Effector memory CD8-positive, alpha-beta T cell (primary cell): ENCODE measurements around the gene PITPNC1.

Source experiments
- ATAC-seq: fragments of 150-1000 bp; cut with Tn5 transposase; replicated peaks from 2 replicates; pipeline ENCODE4 v1.10.0; 2021; ENCODE audit warnings: mild to moderate bottlenecking, moderate library complexity
- DNase-seq, 3 experiments: peaks; one replicate each; pipeline ENCODE4 v3.0.0; 2021
- H3K27ac Mint-ChIP-seq, 2 donors: one replicate each; pipeline ENCODE4 v1.8.0; 2022; ENCODE audit warnings: mild to moderate bottlenecking in 2 of 2, mixed read lengths in 2 of 2, moderate library complexity in 2 of 2
- H3K27me3 Mint-ChIP-seq, 2 donors: one replicate each; pipeline ENCODE4 v1.8.0; 2022; ENCODE audit warnings: mixed read lengths in 2 of 2
- H3K36me3 Mint-ChIP-seq: one replicate; pipeline ENCODE4 v1.8.0; 2022; ENCODE audit warnings: mild to moderate bottlenecking, moderate library complexity, mixed read lengths; ENCODE audit not compliant: insufficient read depth
- H3K4me1 Mint-ChIP-seq, 2 donors: one replicate each; pipeline ENCODE4 v1.8.0; 2022; ENCODE audit warnings: low read depth in 2 of 2, mixed read lengths in 2 of 2
- H3K4me3 Mint-ChIP-seq, 2 donors: one replicate each; pipeline ENCODE4 v1.8.0; 2022; ENCODE audit warnings: mild to moderate bottlenecking in 2 of 2, mixed read lengths in 2 of 2, moderate library complexity in 2 of 2
- H3K9me3 Mint-ChIP-seq, 2 donors: one replicate each; pipeline ENCODE4 v1.8.0; 2022; ENCODE audit warnings: mixed read lengths in 2 of 2

Gene PITPNC1

GRCh38 chr17:67359960-67360791 lies 16.9 kb upstream of the PITPNC1 start:
- Mint-ChIP-seq H3K36me3 (peaks cover 61% of the 10 kb centered on the region), H3K27me3 (no peaks in the 10 kb centered on the region), H3K4me3 (peak overlapping the region; percentile 43 to 59), H3K9me3 (no peaks in the 10 kb centered on the region), H3K27ac (peak overlapping the region; percentile 68 to 74), H3K4me1 (peaks cover 44 to 57% of the 10 kb centered on the region in 2 donors)
- peak; percentile 96 for ATAC-seq
- peak; percentile 40 to 46 (median 41) for DNase-seq

GRCh38 chr17:67360880-67361279 lies 16.2 kb upstream of the PITPNC1 start:
- Mint-ChIP-seq H3K36me3 (peaks cover 54% of the 10 kb centered on the region), H3K4me3 (peak overlapping the region in 1 of 2 donors; percentile 59), H3K4me1 (peaks cover 49 to 57% of the 10 kb centered on the region in 2 donors), H3K27me3 (no peaks in the 10 kb centered on the region), H3K9me3 (no peaks in the 10 kb centered on the region), H3K27ac (peak overlapping the region; percentile 17 to 74)
- DNase-seq = no peak
- no peak for ATAC-seq

DNA sequence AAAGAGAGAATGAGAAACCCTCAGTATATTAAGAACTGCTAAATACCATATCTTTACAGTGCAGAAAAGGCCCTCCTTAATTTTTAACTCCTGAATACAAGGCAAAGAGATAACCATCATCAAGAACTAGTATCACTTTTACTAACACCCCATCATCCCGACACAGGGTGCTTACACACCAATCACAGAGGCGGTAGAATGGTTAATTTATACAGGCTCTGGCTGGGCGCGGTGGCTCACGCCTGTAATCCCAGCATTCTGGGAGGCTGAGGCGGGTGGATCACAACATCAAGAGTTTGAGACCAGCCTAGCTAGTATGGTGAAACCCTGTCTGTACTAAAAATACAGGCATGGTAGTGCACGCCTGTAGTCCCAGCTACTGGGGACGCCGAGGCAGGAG lies 14.9 kb upstream of the PITPNC1 start:
- H3K4me1 Mint-ChIP-seq = peaks cover 50 to 57% of the 10 kb centered on the region in 2 donors
- no peaks in the 10 kb centered on the region for H3K9me3 Mint-ChIP-seq
- peak overlapping the region in 1 of 2 donors; percentile 31 for H3K4me3 Mint-ChIP-seq
- ATAC-seq (no peak), DNase-seq (no peak)
- peaks cover 47% of the 10 kb centered on the region for H3K36me3 Mint-ChIP-seq
- no peaks in the 10 kb centered on the region for H3K27me3 Mint-ChIP-seq
- H3K27ac Mint-ChIP-seq = peak overlapping the region in 1 of 2 donors; percentile 36

GRCh38 chr17:67364847-67365737 lies 12.0 kb upstream of the PITPNC1 start:
- H3K36me3 Mint-ChIP-seq = peaks cover 24% of the 10 kb centered on the region
- peak overlapping the region; percentile 90 to 99 for H3K27ac Mint-ChIP-seq
- DNase-seq (no peak), ATAC-seq (no peak)
- peak overlapping the region; percentile 77 to 91 for H3K4me3 Mint-ChIP-seq
- H3K27me3 Mint-ChIP-seq = no peaks in the 10 kb centered on the region
- peaks cover 40 to 42% of the 10 kb centered on the region in 2 donors for H3K4me1 Mint-ChIP-seq
- no peaks in the 10 kb centered on the region for H3K9me3 Mint-ChIP-seq

DNA sequence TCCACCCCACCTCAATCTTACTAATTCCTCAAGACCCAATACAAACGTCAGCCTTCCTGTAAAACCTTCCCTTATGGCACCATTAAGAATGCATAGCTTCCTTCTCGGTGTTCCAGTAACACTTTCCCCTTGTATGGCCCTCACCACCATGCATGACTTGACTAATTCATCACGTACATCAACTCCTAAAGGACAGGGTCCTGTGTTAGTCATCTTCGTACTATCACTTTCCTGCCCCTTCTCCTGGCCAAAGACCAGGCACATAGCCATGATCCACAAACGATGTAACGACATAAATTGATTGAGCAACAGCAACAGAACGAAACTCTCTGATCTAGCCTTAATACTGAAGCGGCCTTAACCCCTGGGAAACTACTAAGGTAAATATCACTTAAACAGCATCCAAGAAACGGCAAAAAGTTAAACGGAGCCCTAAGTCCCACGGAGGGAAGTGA lies 11.3 kb upstream of the PITPNC1 start:
- Mint-ChIP-seq H3K36me3 (peaks cover 20% of the 10 kb centered on the region), H3K4me1 (peaks cover 33 to 35% of the 10 kb centered on the region in 2 donors), H3K27me3 (no peaks in the 10 kb centered on the region), H3K4me3 (peak overlapping the region; percentile 77 to 91), H3K27ac (peak overlapping the region; percentile 90 to 99), H3K9me3 (no peaks in the 10 kb centered on the region)
- ATAC-seq (peak; percentile 23), DNase-seq (no peak)

- no peaks in the 10 kb centered on the region for H3K27me3 Mint-ChIP-seq
- ATAC-seq (peak; percentile 91), DNase-seq (peak; percentile 90 to 96 (median 92))
- H3K9me3 Mint-ChIP-seq = no peaks in the 10 kb centered on the region
- H3K4me3 Mint-ChIP-seq = peak within 1 kb of the TSS; percentile 77 to 91
- peaks cover 12% of the 10 kb centered on the region for H3K36me3 Mint-ChIP-seq
- H3K27ac Mint-ChIP-seq = peak within 1 kb of the TSS; percentile 90 to 99
- peaks cover 28 to 33% of the 10 kb centered on the region in 2 donors for H3K4me1 Mint-ChIP-seq
These were observed 10.6 kb upstream of the PITPNC1 start, which contains the start of gene PSMD12 for GRCh38 chr17:67366193-67367157. Gene PSMD12, minus strand, starts transcription at chr17:67366577. Its CDS starts 58 bp downstream, at chr17:67366519.

DNA sequence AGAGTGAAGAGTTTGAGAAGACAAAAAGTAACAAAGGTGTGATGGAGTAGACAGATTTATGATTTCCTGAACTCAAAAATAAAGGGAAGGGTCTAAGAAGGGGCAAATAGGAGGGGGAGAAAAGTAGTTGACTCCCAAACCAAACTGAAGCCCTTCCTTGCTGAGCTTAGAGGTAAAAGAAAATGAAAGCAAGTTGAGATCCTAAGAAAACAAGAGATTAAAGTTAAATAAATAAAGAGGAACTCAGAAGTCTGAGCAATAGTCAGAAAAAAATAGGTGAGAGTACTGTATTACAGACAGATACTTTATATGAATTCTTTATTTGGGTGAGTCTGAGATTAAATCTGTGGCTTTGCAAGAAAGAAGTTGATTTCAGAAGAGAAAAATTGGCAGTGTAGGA lies 7.4 kb upstream of the PITPNC1 start:
- no peak for ATAC-seq

DNA sequence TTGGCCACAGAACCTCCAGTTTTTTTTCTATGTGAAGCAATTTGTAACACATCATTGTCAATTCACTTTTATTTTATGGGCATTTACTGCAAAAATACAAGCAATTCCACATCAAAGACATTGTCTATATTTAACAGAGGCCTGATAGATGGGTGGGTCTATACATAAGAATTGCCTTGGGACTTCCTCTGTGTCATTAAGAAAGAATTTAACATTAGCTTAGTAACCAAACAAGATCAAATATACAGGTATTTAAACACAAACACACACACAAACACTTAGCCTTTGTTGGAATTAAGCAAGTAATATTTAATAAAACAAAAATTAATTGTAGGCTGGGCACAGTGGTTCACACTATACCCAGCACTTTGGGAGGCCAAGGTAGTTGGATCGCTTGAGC lies 4.3 kb upstream of the PITPNC1 start:
- H3K27ac Mint-ChIP-seq = no peak overlapping the region
- ATAC-seq = no peak
- peaks cover 10 to 15% of the 10 kb centered on the region in 2 donors for H3K4me1 Mint-ChIP-seq
- peaks cover 8% of the 10 kb centered on the region for H3K36me3 Mint-ChIP-seq
- H3K9me3 Mint-ChIP-seq = no peaks in the 10 kb centered on the region
- DNase-seq = no peak
- H3K4me3 Mint-ChIP-seq = no peak overlapping the region
- no peaks in the 10 kb centered on the region for H3K27me3 Mint-ChIP-seq

More for the DNA sequence above, 7.4 kb upstream of the PITPNC1 start:
- no peaks in the 10 kb centered on the region for H3K27me3 Mint-ChIP-seq
- no peak overlapping the region for H3K4me3 Mint-ChIP-seq
- H3K36me3 Mint-ChIP-seq = peaks cover 5% of the 10 kb centered on the region
- H3K27ac Mint-ChIP-seq = no peak overlapping the region
- DNase-seq = no peak
- no peaks in the 10 kb centered on the region for H3K9me3 Mint-ChIP-seq
- peaks cover 14 to 15% of the 10 kb centered on the region in 2 donors for H3K4me1 Mint-ChIP-seq

DNA sequence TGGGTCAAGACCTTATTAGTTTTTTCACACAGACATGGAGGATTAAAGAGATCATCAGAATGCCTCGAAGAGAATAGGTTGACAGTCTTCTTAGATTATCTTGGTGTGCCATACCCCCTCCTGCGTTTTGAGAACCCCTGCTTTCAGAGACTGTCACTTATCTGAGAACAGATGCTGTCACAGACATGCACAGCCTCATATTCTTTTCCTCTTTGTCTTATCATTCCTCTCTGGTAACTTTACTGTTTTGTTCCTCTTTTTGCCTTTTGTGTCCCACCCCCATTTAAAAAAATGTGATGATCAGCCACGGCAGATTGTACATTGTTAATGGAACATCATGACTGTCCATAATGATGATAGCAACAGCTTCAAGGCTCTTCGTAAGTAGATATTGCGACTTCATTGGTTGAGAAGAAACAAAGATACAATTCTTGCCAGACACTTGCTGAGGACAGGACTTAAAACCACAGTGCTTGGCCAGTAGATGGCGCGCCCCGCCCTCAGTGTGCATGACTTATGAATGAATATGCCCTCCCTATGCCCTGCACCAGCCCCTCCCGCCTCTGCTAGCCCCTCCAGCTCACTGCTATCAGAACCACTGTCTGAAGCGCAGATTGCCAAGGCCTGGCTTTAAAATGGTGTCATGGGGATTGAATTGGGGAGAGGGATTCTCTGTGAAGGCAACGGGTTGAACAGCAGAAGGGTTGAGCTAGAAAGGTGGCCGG lies 2.6 kb upstream of the PITPNC1 start:
- H3K27ac Mint-ChIP-seq = peak overlapping the region; percentile 45 to 47
- DNase-seq (peak; percentile 82 to 85 (median 83)), ATAC-seq (peak; percentile 40)
- H3K9me3 Mint-ChIP-seq = no peaks in the 10 kb centered on the region
- no peaks in the 10 kb centered on the region for H3K27me3 Mint-ChIP-seq
- peak overlapping the region; percentile 29 to 40 for H3K4me3 Mint-ChIP-seq
- H3K36me3 Mint-ChIP-seq = peaks cover 19% of the 10 kb centered on the region
- H3K4me1 Mint-ChIP-seq = peaks cover 17 to 21% of the 10 kb centered on the region in 2 donors

DNA sequence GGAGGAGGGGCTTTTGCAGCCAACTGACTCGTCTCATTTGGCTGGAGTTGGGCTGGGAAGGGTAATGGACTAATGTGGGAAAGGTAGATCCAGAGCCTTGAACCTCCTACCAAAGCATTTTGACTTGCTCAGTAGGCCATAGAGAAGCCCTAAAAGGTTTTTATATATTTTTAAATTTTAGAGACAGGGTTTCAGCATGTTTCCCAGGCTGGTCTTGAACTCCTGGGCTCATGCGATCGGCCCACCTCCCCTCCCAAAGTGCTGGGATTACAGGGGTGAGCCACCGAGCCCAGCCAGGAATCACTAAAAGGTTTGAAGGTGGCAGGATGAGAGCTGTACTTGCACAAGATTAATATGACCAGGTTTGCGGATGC lies 2.0 kb upstream of the PITPNC1 start:
- peaks cover 22% of the 10 kb centered on the region for H3K36me3 Mint-ChIP-seq
- no peaks in the 10 kb centered on the region for H3K27me3 Mint-ChIP-seq
- H3K27ac Mint-ChIP-seq = peak overlapping the region; percentile 45 to 47

GRCh38 chr17:67375716-67376115 lies 1.4 kb upstream of the PITPNC1 start:
- H3K36me3 Mint-ChIP-seq = peaks cover 25% of the 10 kb centered on the region

More for the DNA sequence above, 2.0 kb upstream of the PITPNC1 start:
- Mint-ChIP-seq H3K4me1 (peaks cover 21 to 27% of the 10 kb centered on the region in 2 donors), H3K9me3 (no peaks in the 10 kb centered on the region), H3K4me3 (peak overlapping the region; percentile 29 to 40)
- no peak for DNase-seq
- ATAC-seq = no peak

DNA sequence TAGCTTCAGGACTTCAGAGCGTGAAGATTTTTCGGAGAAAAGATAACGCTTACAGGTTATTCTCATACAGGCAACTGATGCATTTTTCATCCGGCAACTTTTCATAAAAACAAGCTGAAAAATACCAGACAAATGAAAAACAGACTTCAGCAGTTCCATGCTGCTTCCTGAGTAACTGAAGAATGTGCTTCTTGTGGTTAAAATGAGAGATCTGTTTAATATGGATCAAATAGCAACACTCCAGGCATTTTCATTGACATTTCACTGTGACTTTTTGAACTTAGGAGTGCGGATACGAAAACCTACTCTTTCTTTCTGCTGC lies 705 bp upstream of the PITPNC1 start:
- peaks cover 32% of the 10 kb centered on the region for H3K36me3 Mint-ChIP-seq
- H3K9me3 Mint-ChIP-seq = no peaks in the 10 kb centered on the region
- ATAC-seq (no peak), DNase-seq (no peak)
- no peaks in the 10 kb centered on the region for H3K27me3 Mint-ChIP-seq
- H3K27ac Mint-ChIP-seq = peak overlapping the region; percentile 81 to 89
- H3K4me1 Mint-ChIP-seq = peaks cover 21 to 31% of the 10 kb centered on the region in 2 donors
- peak overlapping the region; percentile 86 to 90 for H3K4me3 Mint-ChIP-seq

More at GRCh38 chr17:67375716-67376115, 1.4 kb upstream of the PITPNC1 start:
- Mint-ChIP-seq H3K9me3 (no peaks in the 10 kb centered on the region), H3K27me3 (no peaks in the 10 kb centered on the region), H3K4me3 (peak overlapping the region; percentile 29 to 86), H3K4me1 (peaks cover 21 to 31% of the 10 kb centered on the region in 2 donors), H3K27ac (peak overlapping the region in 1 of 2 donors; percentile 32)
- DNase-seq (no peak), ATAC-seq (no peak)
